ENCODE measurements around the gene SLC45A3. TPM values are rescaled to one million over a fixed set of nuclear protein-coding genes. Genes with fewer than 3 reads are reported as not detected.

The SLC45A3 gene
- total RNA-seq, 1 experiment from 2014 or later = 16.7 TPM

DNA sequence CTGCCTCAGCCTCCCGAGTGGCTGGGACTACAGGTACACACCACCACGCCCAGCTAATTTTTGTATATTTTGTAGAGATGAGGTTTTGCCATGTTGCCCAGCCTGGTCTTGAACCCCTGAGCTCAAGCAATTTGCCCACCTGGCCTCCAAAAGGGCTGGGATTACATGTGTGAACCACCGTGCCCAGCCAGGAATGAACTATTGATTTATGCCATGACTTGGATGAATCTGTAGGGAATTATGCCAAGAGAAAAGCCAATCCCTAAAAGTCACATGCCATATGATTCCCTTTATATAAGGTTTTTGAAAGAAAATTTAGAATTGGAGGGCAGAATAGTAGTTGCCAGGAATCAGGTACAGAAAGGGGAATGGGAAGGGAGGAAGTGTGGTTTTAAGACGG is 19.1 kb upstream of the SLC45A3 start:
- Histone ChIP-seq H3K79me1 (ENCODE audit: insufficient read depth, low read depth, low read length, poor library complexity, severe bottlenecking) (no peaks in the 10 kb centered on the region), H3K23me2 (ENCODE audit: insufficient read length, low read depth, low read length, poor library complexity, severe bottlenecking) (no peaks in the 10 kb centered on the region), H3K79me2 (ENCODE audit: insufficient read depth, low read length) (no peaks in the 10 kb centered on the region), H2AFZ (ENCODE audit: low read length) (no peak overlapping the region), H3K27me3 (ENCODE audit: insufficient read depth, low read length) (no peaks in the 10 kb centered on the region), H2BK5ac (ENCODE audit: insufficient read length, low read length) (no peak overlapping the region), H3K14ac (ENCODE audit: insufficient read depth, low read length) (no peak overlapping the region), H4K8ac (replicated peaks; ENCODE audit: insufficient read length, low read depth, low read length) (no peak overlapping the region), H3K9ac (ENCODE audit: extremely low read depth, insufficient read length, low read length) (no peak overlapping the region), H3K4me1 (ENCODE audit: insufficient read depth, low read length) (peaks cover 6% of the 10 kb centered on the region), H3K9me3 (ENCODE audit: control insufficient read depth, low read depth, low read length) (no peaks in the 10 kb centered on the region), H2AK5ac (ENCODE audit: insufficient read length, low read length) (no peak overlapping the region), H3K18ac (ENCODE audit: insufficient read length, low read depth, low read length) (no peak overlapping the region), H3K56ac (ENCODE audit: insufficient read length, low read depth, low read length) (no peak overlapping the region), H3K27ac (ENCODE audit: insufficient read length, low read depth, low read length) (no peak overlapping the region), H3K23ac (ENCODE audit: insufficient read length, low read depth, low read length) (no peak overlapping the region), H4K20me1 (ENCODE audit: control insufficient read depth, insufficient read depth, insufficient read length) (no peaks in the 10 kb centered on the region), H2BK120ac (ENCODE audit: low read depth, low read length, poor library complexity, severe bottlenecking) (no peak overlapping the region), H2BK20ac (ENCODE audit: low read depth, low read length, poor library complexity, severe bottlenecking) (no peak overlapping the region), H4K91ac (ENCODE audit: insufficient read length, low read depth, low read length) (no peak overlapping the region), H4K5ac (ENCODE audit: insufficient read length, low read depth, low read length) (no peak overlapping the region), H3T11ph (ENCODE audit: low read length) (no peak overlapping the region), H3K4ac (ENCODE audit: low read depth, low read length) (no peak overlapping the region), H2BK15ac (ENCODE audit: low read depth, low read length) (no peak overlapping the region), H3K4me2 (ENCODE audit: insufficient read depth, insufficient read length, low read length) (no peak overlapping the region), H2BK12ac (ENCODE audit: insufficient read length, low read depth, low read length) (no peak overlapping the region)
- no peaks in the 10 kb centered on the region for H3K36me3 Mint-ChIP-seq (ENCODE audit: insufficient read depth in 1 of 3, low read depth in 3 of 3)
- TF ChIP-seq, protein P1, sequence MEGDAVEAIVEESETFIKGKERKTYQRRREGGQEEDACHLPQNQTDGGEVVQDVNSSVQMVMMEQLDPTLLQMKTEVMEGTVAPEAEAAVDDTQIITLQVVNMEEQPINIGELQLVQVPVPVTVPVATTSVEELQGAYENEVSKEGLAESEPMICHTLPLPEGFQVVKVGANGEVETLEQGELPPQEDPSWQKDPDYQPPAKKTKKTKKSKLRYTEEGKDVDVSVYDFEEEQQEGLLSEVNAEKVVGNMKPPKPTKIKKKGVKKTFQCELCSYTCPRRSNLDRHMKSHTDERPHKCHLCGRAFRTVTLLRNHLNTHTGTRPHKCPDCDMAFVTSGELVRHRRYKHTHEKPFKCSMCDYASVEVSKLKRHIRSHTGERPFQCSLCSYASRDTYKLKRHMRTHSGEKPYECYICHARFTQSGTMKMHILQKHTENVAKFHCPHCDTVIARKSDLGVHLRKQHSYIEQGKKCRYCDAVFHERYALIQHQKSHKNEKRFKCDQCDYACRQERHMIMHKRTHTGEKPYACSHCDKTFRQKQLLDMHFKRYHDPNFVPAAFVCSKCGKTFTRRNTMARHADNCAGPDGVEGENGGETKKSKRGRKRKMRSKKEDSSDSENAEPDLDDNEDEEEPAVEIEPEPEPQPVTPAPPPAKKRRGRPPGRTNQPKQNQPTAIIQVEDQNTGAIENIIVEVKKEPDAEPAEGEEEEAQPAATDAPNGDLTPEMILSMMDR (conservative IDR thresholded peaks at IDR 0.05) = no peak
- DNase-seq = no peak
- H3K27me3 Mint-ChIP-seq (ENCODE audit: low read depth) = peaks cover 2% of the 10 kb centered on the region; the same call in 1 of the 2 replicates
- H3K27ac Mint-ChIP-seq = no peak overlapping the region
- H3K4me1 Mint-ChIP-seq = peaks cover 30 to 37% of the 10 kb centered on the region in 2 experiments
- H3K9me3 Mint-ChIP-seq = no peaks in the 10 kb centered on the region
- no CpG with 5 or more reads among the region's 4 CpGs for WGBS (ENCODE audit: extremely low coverage, insufficient read length, low lambda C conversion rate)
- no peak overlapping the region for H3K4me3 Mint-ChIP-seq
